HTERT RPE-1 (cell line): ENCODE measurements around the gene MEIS1.

Experiments
- in situ Hi-C: fragments of 300-500 bp; cut with MboI; formaldehyde crosslinking; loops from 4 replicates; pipeline ENCODE4 v1.14.3; 2020; ENCODE audit warnings: low sequenced_read_pairs

The MEIS1 gene

DNA sequence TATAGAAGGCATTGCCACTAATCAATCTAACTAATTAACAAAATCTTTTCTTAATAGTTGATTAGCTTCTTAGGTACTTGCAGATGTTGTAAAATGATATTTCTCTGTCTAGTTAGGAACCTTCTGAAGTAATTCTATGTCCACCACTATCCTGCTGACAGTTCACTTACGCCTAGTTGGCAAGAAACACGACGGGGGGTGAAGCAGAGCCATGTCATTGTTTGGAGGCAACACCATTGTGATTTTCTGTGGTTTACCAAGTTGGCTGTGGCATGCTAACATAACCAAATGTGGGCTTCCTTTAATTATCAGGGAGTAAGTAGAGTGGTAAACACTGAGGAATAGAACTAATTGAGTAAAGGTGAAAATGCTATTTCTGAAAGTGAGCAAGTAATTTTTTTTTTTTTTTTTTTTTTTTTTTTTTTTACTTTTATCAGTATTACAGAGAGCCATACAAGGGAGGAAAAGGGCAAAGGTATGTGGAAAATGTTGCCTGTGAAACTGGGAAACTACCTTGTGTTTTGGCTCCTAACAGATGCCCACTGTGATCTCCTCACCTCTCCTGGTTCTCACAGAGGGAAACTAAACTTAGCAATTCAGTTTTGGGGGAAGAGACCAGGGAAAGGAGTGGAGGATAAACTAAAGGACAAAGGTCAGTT is 126.8 kb downstream of the MEIS1 start:
- in situ Hi-C loops: no loop called here

- in situ Hi-C loops: no loop called here
These were observed 127.4 kb downstream of the MEIS1 start for GRCh38 chr2:66562304-66562685.

- in situ Hi-C loops: no loop called here
These were observed 128.5 kb downstream of the MEIS1 start for GRCh38 chr2:66563473-66563872.

GRCh38 chr2:66565291-66565690 is 130.4 kb downstream of the MEIS1 start:
- in situ Hi-C loops: no loop called here

DNA sequence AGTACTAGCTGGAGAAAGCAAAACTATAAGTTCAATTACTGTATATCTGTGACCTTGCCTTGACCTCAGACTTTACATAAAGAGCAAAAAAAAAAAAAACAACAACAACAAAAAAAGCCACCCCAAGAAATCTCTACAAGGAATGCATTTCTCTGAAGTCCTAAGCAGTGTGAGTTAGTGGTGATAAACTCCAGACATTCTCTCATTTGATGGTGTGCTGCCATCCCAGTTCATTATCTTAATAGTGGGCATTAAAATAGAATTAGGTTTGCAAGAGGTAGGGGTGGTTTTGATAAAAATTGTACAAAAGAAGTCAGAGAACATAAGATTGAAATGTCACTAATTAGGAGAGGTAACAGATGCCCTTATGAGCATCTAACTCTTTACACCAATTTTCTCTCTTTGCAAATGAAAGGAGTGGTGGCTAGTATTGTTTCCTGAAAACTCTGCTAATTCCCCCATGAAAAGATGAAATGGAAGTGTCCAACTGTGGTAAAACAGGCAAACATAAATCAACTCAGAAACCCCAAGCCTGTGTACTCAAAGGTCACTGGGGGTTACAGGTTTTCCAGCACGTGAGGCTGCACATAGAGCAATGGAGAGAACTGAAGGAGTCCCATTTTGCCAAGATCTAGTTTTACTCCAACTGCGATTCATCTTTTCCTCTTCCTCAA is 131.9 kb downstream of the MEIS1 start:
- in situ Hi-C loops: no loop called here

DNA sequence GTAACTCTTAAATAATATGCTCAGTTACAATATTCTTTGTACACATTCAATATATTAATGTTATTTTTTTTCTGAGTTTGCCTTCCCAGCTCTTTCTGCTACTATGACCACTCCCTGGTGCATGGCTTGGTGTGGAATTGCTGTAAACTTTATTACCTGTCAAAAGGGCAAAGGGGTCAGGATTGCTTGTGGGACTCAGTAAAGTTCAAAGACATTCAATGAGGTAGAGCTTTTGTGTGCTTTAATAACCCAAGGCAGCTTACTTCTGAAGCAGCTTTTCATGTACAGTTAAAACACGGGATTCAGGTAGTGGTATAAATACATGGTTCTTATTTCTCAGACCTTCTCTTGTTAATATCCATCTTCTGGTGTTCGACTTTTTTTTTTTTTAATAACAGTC is 132.8 kb downstream of the MEIS1 start:
- in situ Hi-C loops: no loop called here

- in situ Hi-C loops: no loop called here
These were observed 133.8 kb downstream of the MEIS1 start for GRCh38 chr2:66568650-66569300.

DNA sequence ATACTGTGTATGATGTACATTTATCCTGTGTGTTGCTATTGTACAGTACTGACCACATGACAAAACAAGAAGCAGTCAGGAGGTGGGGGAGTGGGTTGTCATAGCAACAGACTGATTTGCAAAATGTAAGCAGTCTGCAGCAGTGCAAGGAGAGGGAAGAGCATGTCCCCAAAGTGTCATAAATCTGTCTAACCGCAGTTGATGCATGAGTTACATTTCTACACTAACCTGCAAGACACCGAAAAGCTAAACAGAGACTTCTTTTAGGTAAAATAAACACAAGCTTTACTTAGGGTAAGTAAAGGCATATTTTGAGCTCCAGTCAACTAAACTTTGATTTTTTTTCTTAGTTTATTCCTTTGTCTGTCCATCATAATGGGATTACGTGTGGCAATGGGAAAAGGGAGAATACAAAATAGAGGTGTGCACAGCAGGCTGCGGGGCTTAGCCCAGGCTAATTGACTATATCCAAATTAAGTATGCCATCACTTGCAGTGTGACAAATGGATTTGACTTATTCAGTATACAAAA is 134.5 kb downstream of the MEIS1 start:
- in situ Hi-C loops: no loop called here

DNA sequence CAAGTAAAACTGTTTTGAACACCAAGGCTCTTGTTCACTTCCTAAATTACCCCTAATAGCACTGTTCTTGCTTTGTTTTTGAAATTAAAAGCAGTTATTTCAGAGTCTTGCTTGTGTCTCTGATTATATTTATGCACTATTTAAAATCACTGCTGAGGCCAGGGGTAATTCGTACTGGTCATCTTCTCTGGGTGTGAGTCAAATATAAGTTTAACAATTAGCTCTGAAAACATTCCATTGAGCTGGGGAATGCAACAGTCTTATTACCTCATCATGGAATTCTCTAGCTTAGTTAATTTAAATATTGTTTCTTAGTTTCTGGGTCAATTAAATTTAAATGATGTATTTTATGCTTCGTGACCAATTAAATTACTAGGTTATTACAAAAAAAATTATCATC is 135.0 kb downstream of the MEIS1 start:
- in situ Hi-C loops: no loop called here

- in situ Hi-C loops: no loop called here
These were observed 135.5 kb downstream of the MEIS1 start for GRCh38 chr2:66570471-66570870.

DNA sequence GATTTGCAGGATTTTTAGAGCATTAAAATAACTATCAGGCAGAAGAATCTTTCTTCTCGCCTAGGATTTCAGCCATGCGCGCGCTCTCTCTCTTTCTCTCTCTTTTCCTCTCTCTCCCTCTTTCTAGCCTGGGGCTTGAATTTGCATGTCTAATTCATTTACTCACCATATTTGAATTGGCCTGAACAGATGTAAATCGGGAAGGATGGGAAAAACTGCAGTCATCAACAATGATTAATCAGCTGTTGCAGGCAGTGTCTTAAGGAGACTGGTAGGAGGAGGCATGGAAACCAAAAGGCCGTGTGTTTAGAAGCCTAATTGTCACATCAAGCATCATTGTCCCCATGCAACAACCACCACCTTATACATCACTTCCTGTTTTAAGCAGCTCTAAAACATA is 137.0 kb downstream of the MEIS1 start:
- in situ Hi-C loops: no loop called here

- in situ Hi-C loops: no loop called here
These were observed 137.5 kb downstream of the MEIS1 start for GRCh38 chr2:66572391-66572790.

GRCh38 chr2:66573416-66573815 is 138.5 kb downstream of the MEIS1 start:
- in situ Hi-C loops: no loop called here

- in situ Hi-C loops: no loop called here
These were observed 138.9 kb downstream of the MEIS1 start for GRCh38 chr2:66573821-66574233.

GRCh38 chr2:66574701-66575624 is 140.0 kb downstream of the MEIS1 start:
- in situ Hi-C loops: no loop called here

DNA sequence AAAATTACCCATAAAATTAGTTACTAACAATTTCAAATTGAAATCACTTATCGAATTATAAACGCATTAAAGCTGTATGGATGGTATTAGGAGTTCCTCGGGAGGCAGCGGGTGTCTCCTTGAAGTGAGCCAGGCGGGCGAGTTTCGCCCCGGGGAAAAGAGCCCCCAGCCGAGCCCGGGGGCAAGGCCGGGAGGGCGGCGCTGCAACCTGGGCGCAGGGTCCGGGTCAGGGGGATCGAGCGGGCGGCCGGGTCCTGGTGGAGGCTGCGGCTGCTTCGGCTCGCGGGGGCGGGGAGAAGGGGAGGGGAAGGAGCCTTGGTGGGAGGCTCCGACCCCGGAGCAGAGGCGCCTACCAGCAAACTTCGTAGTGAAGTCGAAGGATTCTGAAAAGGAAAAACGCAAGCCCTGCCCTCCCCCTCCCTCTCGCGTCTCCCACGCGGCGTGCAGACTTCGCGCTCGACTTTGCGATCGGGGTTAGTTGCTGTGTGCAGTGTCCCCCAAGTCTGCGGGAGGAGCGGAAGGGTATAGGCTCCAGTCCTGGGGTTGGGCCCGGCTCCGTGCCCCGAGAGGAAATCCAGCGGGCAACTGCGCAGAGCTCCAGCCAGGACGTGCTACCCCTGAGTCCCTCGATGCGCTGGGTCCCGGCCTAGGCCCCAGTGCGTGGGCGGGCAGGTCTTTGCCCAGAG is 140.8 kb downstream of the MEIS1 start:
- in situ Hi-C loops: no loop called here

DNA sequence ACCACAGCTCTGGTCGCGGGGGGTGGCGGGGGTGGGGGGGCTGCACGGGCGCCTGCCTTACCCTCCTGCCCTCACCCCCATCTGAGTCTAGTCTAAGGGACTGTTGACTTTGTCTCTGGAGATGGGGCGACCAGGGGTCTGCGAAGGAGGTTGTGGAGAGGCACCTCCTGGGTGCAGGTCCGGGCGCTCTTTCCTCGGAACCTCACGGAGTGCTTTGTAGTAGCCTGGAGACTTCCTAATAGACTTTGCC is 141.3 kb downstream of the MEIS1 start:
- in situ Hi-C loops: no loop called here

GRCh38 chr2:66576561-66577320 is 141.8 kb downstream of the MEIS1 start:
- in situ Hi-C loops: no loop called here

DNA sequence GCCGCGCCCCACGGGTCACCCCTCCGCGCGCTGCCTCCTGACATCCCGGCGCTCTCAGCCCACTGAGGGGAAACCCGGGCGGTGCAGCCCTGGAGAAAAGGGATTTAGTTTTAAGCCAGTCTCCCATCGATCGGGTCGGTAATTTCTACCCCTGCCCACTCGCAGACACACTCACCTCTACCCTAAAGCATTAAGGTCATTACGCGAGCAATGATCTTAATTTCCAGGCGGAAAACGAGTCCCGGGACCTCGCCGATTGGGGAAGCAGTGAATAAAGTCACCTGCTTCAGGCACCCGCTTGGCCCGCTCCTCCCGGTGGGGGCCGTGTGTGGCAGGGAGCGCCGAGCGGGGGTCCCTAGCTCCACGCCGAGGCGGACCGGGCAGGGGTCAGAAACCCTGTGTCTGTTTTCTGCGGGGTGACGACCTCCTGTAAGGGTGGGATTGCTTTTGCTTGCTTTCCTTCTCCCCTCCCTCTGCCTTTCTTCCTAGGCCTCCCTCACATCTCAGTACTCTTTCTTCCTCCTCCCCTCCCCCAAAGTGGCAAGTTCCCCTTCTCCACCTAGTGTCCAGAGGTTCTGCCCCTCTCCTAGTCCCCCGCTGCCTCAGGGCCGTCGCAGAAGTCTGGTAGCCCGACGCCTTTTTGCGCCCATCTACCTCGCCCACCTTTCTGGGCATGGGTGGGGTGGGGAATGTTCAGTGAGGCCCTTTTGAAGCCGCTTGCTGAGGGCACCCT is 142.6 kb downstream of the MEIS1 start:
- in situ Hi-C loops: no loop called here
